OCI-LY7 (cell line): ENCODE results near the gene RIN2. TPM values are rescaled to one million over a fixed set of nuclear protein-coding genes. Genes with fewer than 3 reads are reported as not detected.

Experiments
- BruUV-seq: library from RNA; stranded (reverse); fragments of 400-500 nt; replicated peaks from 2 replicates; lab custom pipeline; 2021; lab: Mats Ljungman, UMichigan
- CTCF ChIA-PET: fragments of 300-600 bp; sonication (Branson Sonifier 250); formaldehyde crosslinking; loops from one replicate; lab custom pipeline; 2022; ENCODE audit warnings: antibody characterized with exemption; ENCODE audit not compliant: unreplicated experiment; lab: Charles Lee
- POLR2A ChIA-PET: fragments of 300-600 bp; sonication (Branson Sonifier 250); formaldehyde crosslinking; loops from one replicate; lab custom pipeline; 2022; ENCODE audit warnings: antibody characterized with exemption; lab: Charles Lee
- DNase-seq: peaks from one replicate; pipeline ENCODE4 v3.0.0-alpha.2; 2015; ENCODE audit warnings: low spot score
- H2AFZ ChIP-seq: fragments of 200-600 bp; sonication (generic), shearing (Covaris generic); 2 replicates; pipeline ENCODE4 v1.6.1; 2014; ENCODE audit warnings: mild to moderate bottlenecking, antibody characterized with exemption, low read length, moderate library complexity
- H3K27ac ChIP-seq: fragments of 200-600 bp; sonication (generic); 2 replicates; pipeline ENCODE4 v1.5.1; 2014; ENCODE audit warnings: mixed run types, low read depth, mild to moderate bottlenecking, moderate library complexity, low read length, inconsistent platforms; ENCODE audit not compliant: poor library complexity, severe bottlenecking
- H3K36me3 ChIP-seq: fragments of 200-600 bp; sonication (generic); 2 replicates; pipeline ENCODE4 v1.6.1; 2014; ENCODE audit warnings: mild to moderate bottlenecking, antibody characterized with exemption, low read length, moderate library complexity, mixed read lengths; ENCODE audit not compliant: insufficient read depth
- H3K4me1 ChIP-seq: fragments of 200-600 bp; sonication (generic); 2 replicates; pipeline ENCODE4 v1.5.1; 2014; ENCODE audit warnings: mild to moderate bottlenecking, low read length; ENCODE audit not compliant: insufficient read depth, poor library complexity, severe bottlenecking
- H3K4me2 ChIP-seq: fragments of 200-600 bp; sonication (generic); 2 replicates; pipeline ENCODE4 v1.6.1; 2014; ENCODE audit warnings: mild to moderate bottlenecking, low read length
- H3K4me3 ChIP-seq: fragments of 200-600 bp; sonication (generic); 2 replicates; pipeline ENCODE4 v1.5.1; 2014; ENCODE audit warnings: mild to moderate bottlenecking, low read depth, low read length; ENCODE audit not compliant: poor library complexity, severe bottlenecking
- H3K79me2 ChIP-seq: fragments of 200-600 bp; sonication (generic); 2 replicates; pipeline ENCODE4 v1.6.1; 2016; ENCODE audit warnings: low read depth, mild to moderate bottlenecking, low read length, moderate library complexity, mixed read lengths; ENCODE audit not compliant: insufficient read depth
- H3K9me2 ChIP-seq: fragments of 200-600 bp; sonication (generic); 2 replicates; pipeline ENCODE4 v1.6.1; 2016; ENCODE audit warnings: mild to moderate bottlenecking, low read length, mixed read lengths; ENCODE audit not compliant: insufficient read depth
- H3K9me3 ChIP-seq: fragments of 200-600 bp; sonication (generic); 2 replicates; pipeline ENCODE4 v1.6.1; 2014; ENCODE audit warnings: mild to moderate bottlenecking, mixed run types, low read length, mixed read lengths
- H4K20me1 ChIP-seq: fragments of 200-600 bp; sonication (generic); 2 replicates; pipeline ENCODE4 v1.6.1; 2014; ENCODE audit warnings: mild to moderate bottlenecking, antibody characterized with exemption, low read length, moderate library complexity, mixed read lengths; ENCODE audit not compliant: insufficient read depth
- EZH2phosphoT487 ChIP-seq: fragments of 200-600 bp; sonication (generic); IDR thresholded peaks from 2 replicates; pipeline ENCODE4 v1.6.1; 2018; ENCODE audit warnings: low read depth, borderline replicate concordance, mild to moderate bottlenecking, mixed run types, antibody characterized with exemption, low read length, moderate library complexity, mixed read lengths
- intact Hi-C: fragments of 100-400 bp; cut with micrococcal nuclease; formaldehyde crosslinking; loops from one replicate; pipeline ENCODE4 v1.10.0; 2022; ENCODE audit not compliant: unreplicated experiment
- total RNA-seq, 2 experiments: library from RNA; depleted of rRNA in 1 of 2; stranded (reverse); fragments of >200 nt in 1 of 2; shearing (Covaris generic) in 1 of 2; gene quantifications; 2 replicates each; pipeline ENCODE4 v1.2.3, GENCODE V29; 2014 to 2022
- TF ChIP-seq, protein P1 (sequence below): fragments of 200-600 bp; sonication (generic); conservative IDR thresholded peaks from 2 replicates; pipeline ENCODE4 v1.5.1; 2014; ENCODE audit warnings: mild to moderate bottlenecking, antibody characterized with exemption, low read length, moderate library complexity, mixed read lengths

Gene RIN2
- total RNA-seq, 2 experiments from 2014 or later = not detected

DNA sequence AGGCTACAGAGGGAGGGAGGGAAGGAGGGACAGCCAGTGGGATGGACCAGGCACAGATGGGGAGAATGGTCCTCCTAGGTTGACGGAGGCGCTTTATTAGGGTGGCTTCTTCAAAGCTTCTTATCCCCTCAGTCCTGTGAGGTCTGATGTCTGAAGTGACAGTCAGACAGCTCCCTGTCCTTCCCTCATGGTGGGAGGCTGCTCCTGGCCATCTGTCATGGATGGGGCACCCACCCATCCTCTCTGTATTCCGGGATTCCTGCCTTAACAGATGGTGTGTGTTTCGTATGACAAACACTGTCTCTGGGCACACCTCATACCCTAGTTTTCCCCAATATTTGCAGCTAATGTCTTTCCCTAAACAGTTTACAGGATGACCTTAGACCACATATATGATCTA, 7.9 kb downstream of the RIN2 start:
- Histone ChIP-seq H3K4me3 (no peak overlapping the region), H3K27ac (no peak overlapping the region), H3K4me2 (no peak overlapping the region), H3K4me1 (no peaks in the 10 kb centered on the region), H3K9me2 (no peaks in the 10 kb centered on the region), H3K79me2 (no peaks in the 10 kb centered on the region), H3K36me3 (no peaks in the 10 kb centered on the region), H3K9me3 (no peaks in the 10 kb centered on the region), H4K20me1 (no peaks in the 10 kb centered on the region), H2AFZ (no peak overlapping the region)
- DNase-seq = no peak
- no peak for TF ChIP-seq EZH2phosphoT487
- TF ChIP-seq, protein P1, sequence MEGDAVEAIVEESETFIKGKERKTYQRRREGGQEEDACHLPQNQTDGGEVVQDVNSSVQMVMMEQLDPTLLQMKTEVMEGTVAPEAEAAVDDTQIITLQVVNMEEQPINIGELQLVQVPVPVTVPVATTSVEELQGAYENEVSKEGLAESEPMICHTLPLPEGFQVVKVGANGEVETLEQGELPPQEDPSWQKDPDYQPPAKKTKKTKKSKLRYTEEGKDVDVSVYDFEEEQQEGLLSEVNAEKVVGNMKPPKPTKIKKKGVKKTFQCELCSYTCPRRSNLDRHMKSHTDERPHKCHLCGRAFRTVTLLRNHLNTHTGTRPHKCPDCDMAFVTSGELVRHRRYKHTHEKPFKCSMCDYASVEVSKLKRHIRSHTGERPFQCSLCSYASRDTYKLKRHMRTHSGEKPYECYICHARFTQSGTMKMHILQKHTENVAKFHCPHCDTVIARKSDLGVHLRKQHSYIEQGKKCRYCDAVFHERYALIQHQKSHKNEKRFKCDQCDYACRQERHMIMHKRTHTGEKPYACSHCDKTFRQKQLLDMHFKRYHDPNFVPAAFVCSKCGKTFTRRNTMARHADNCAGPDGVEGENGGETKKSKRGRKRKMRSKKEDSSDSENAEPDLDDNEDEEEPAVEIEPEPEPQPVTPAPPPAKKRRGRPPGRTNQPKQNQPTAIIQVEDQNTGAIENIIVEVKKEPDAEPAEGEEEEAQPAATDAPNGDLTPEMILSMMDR = no peak
- intact Hi-C loops = no loop called here
- ChIA-PET CTCF (no interaction called here), POLR2A (interaction anchor here (0.5 kb wide), 2 partner anchors 190 to 245 kb away, joined by 3 to 4 read pairs; no protein-coding TSS in a partner anchor)
- BruUV-seq = no TSS peak

DNA sequence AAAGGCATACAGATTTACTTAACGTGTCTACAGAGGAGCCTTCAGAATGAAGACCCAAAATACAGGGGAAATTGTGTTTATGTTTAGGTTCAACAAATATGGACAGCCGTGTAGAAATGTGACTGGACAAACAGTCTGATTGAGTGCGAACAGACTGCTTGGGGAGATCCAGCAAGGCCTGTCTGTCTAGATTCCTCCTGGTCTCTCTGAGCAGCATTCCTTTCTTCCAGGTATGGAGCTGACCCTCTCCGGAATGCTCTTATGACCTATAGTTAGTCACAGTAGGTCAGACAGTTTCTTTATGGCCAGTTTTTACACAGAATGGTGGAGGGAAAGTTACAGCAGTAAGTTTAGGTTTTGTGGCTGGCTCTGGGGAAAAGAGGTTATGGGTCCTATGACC, 9.0 kb downstream of the RIN2 start:
- DNase-seq = no peak
- H2AFZ ChIP-seq = no peak overlapping the region
- H3K36me3 ChIP-seq = no peaks in the 10 kb centered on the region
- H4K20me1 ChIP-seq = no peaks in the 10 kb centered on the region
- no peak overlapping the region for H3K4me2 ChIP-seq
- no TSS peak for BruUV-seq
- H3K4me3 ChIP-seq = no peak overlapping the region
- no peaks in the 10 kb centered on the region for H3K4me1 ChIP-seq
- no peaks in the 10 kb centered on the region for H3K79me2 ChIP-seq
- TF ChIP-seq, protein P1 = no peak
- no peak for TF ChIP-seq EZH2phosphoT487
- H3K9me2 ChIP-seq = no peaks in the 10 kb centered on the region
- no peak overlapping the region for H3K27ac ChIP-seq
- H3K9me3 ChIP-seq = no peaks in the 10 kb centered on the region
- intact Hi-C loops = no loop called here
- POLR2A ChIA-PET = no interaction called here
- CTCF ChIA-PET = no interaction called here

DNA sequence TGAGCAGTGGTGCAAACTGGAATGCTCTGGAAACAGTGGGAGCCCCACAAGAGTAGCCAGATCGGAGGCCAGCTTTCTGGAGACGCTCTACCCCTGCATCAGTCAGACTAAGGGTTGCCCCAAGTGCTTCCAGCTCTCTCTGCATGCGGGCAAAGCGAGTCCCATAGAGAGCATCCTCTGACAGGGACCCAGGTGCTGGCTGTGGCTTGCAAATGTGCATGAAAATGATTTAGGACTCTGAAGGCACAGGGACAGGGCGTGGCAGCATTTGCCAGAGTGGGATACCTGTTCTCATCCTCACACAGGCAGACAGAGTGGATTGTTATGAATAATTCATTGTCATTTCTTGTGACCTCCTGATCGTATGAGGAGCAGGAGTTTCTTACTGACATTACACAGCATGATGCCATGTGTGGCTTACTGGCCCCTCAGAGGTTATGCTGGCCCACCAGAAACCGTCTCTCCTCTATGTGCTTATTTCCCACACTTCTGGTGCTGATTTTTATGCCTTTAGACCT, 10.3 kb downstream of the RIN2 start:
- H3K4me2 ChIP-seq = no peak overlapping the region
- ChIA-PET POLR2A (no interaction called here), CTCF (no interaction called here)
- no peak for DNase-seq
- no peaks in the 10 kb centered on the region for H4K20me1 ChIP-seq
- H3K4me3 ChIP-seq = no peak overlapping the region
- H3K79me2 ChIP-seq = no peaks in the 10 kb centered on the region
- H2AFZ ChIP-seq = no peak overlapping the region
- no peaks in the 10 kb centered on the region for H3K9me3 ChIP-seq
- no peak for TF ChIP-seq EZH2phosphoT487
- TF ChIP-seq, protein P1 = no peak
- no TSS peak for BruUV-seq
- H3K4me1 ChIP-seq = no peaks in the 10 kb centered on the region
- no peak overlapping the region for H3K27ac ChIP-seq
- H3K36me3 ChIP-seq = no peaks in the 10 kb centered on the region
- intact Hi-C loops = no loop called here
- H3K9me2 ChIP-seq = no peaks in the 10 kb centered on the region
